ENCODE measurements around the gene MANSC1. TPM values are rescaled to one million over a fixed set of nuclear protein-coding genes. Genes with fewer than 3 reads are reported as not detected.
A peak's percentile ranks its signal among the peaks of the same experiment; 100 is the strongest.

MANSC1 gene
- total RNA-seq, 1 donor from 2014 or later: 2.9 TPM

- no peak for DNase-seq (ENCODE audit: low read depth)
- Histone ChIP-seq H4K20me1 (ENCODE audit: insufficient read depth, low read length) (no peaks in the 10 kb centered on the region), H3K9ac (ENCODE audit: low read length) (no peak overlapping the region), H3K79me2 (ENCODE audit: insufficient read depth, low read length) (no peaks in the 10 kb centered on the region), H3K36me3 (ENCODE audit: insufficient read depth, low read length) (no peaks in the 10 kb centered on the region), H3K9me3 (ENCODE audit: insufficient read depth, low read depth, low read length) (no peaks in the 10 kb centered on the region), H2AFZ (ENCODE audit: low read depth, low read length) (no peak overlapping the region), H3K27me3 (ENCODE audit: insufficient read depth, low read length) (no peaks in the 10 kb centered on the region), H3K4me2 (ENCODE audit: low read length) (no peak overlapping the region), H3K4me1 (ENCODE audit: insufficient read depth, low read length) (peaks cover 8% of the 10 kb centered on the region), H3K4me3 (ENCODE audit: insufficient read depth, low read depth, low read length) (no peak overlapping the region), H3K27ac (ENCODE audit: low read depth, low read length) (no peak overlapping the region)
- Mint-ChIP-seq H3K27me3 (ENCODE audit: low read depth, unreplicated experiment) (peaks cover 2% of the 10 kb centered on the region), H3K9me3 (ENCODE audit: unreplicated experiment) (peaks cover 6% of the 10 kb centered on the region), H3K4me1 (ENCODE audit: low read depth, unreplicated experiment) (peaks cover 8% of the 10 kb centered on the region), H3K27ac (ENCODE audit: unreplicated experiment) (no peak overlapping the region), H3K4me3 (ENCODE audit: unreplicated experiment) (no peak overlapping the region), H3K36me3 (ENCODE audit: low read depth, unreplicated experiment) (no peaks in the 10 kb centered on the region)
- TF ChIP-seq EZH2 (IDR thresholded peaks at IDR 0.05; ENCODE audit: insufficient read depth, low read length) (no peak), CTCF (IDR thresholded peaks at IDR 0.05; ENCODE audit: insufficient read depth, low read depth, low read length) (no peak)
- no peak for FAIRE-seq
Observed at GRCh38 chr12:12286441-12286840, 63.6 kb downstream of the MANSC1 start.

GRCh38 chr12:12282761-12283425 lies 67.1 kb downstream of the MANSC1 start:
- Histone ChIP-seq H3K9me3 (ENCODE audit: insufficient read depth, low read depth, low read length) (no peaks in the 10 kb centered on the region), H3K4me1 (ENCODE audit: insufficient read depth, low read length) (peaks cover 8% of the 10 kb centered on the region), H3K27ac (ENCODE audit: low read depth, low read length) (peak overlapping the region; percentile 60), H3K4me3 (ENCODE audit: insufficient read depth, low read depth, low read length) (no peak overlapping the region), H4K20me1 (ENCODE audit: insufficient read depth, low read length) (no peaks in the 10 kb centered on the region), H3K4me2 (ENCODE audit: low read length) (peak overlapping the region; percentile 62), H3K9ac (ENCODE audit: low read length) (peak overlapping the region; percentile 43), H2AFZ (ENCODE audit: low read depth, low read length) (no peak overlapping the region), H3K36me3 (ENCODE audit: insufficient read depth, low read length) (no peaks in the 10 kb centered on the region), H3K27me3 (ENCODE audit: insufficient read depth, low read length) (no peaks in the 10 kb centered on the region), H3K79me2 (ENCODE audit: insufficient read depth, low read length) (no peaks in the 10 kb centered on the region)
- Mint-ChIP-seq H3K27ac (ENCODE audit: unreplicated experiment) (no peak overlapping the region), H3K9me3 (ENCODE audit: unreplicated experiment) (no peaks in the 10 kb centered on the region), H3K4me1 (ENCODE audit: low read depth, unreplicated experiment) (peaks cover 8% of the 10 kb centered on the region), H3K27me3 (ENCODE audit: low read depth, unreplicated experiment) (peaks cover 2% of the 10 kb centered on the region), H3K4me3 (ENCODE audit: unreplicated experiment) (no peak overlapping the region), H3K36me3 (ENCODE audit: low read depth, unreplicated experiment) (no peaks in the 10 kb centered on the region)
- FAIRE-seq (no peak), DNase-seq (ENCODE audit: low read depth) (peak; percentile 89)
- TF ChIP-seq CTCF (IDR thresholded peaks at IDR 0.05; ENCODE audit: insufficient read depth, low read depth, low read length) (no peak), EZH2 (IDR thresholded peaks at IDR 0.05; ENCODE audit: insufficient read depth, low read length) (no peak)

GRCh38 chr12:12282202-12282601 lies 67.8 kb downstream of the MANSC1 start:
- H3K36me3 Mint-ChIP-seq (ENCODE audit: low read depth, unreplicated experiment): no peaks in the 10 kb centered on the region
- peaks cover 8% of the 10 kb centered on the region for H3K4me1 ChIP-seq (ENCODE audit: insufficient read depth, low read length)
- H4K20me1 ChIP-seq (ENCODE audit: insufficient read depth, low read length): no peaks in the 10 kb centered on the region
- no peaks in the 10 kb centered on the region for H3K9me3 ChIP-seq (ENCODE audit: insufficient read depth, low read depth, low read length)
- H3K27me3 Mint-ChIP-seq (ENCODE audit: low read depth, unreplicated experiment): peaks cover 2% of the 10 kb centered on the region
- no peak overlapping the region for H3K9ac ChIP-seq (ENCODE audit: low read length)
- FAIRE-seq (no peak), DNase-seq (ENCODE audit: low read depth) (no peak)
- H3K27me3 ChIP-seq (ENCODE audit: insufficient read depth, low read length): no peaks in the 10 kb centered on the region
- no peak for TF ChIP-seq CTCF (IDR thresholded peaks at IDR 0.05; ENCODE audit: insufficient read depth, low read depth, low read length)
- TF ChIP-seq EZH2 (IDR thresholded peaks at IDR 0.05; ENCODE audit: insufficient read depth, low read length): no peak
- no peaks in the 10 kb centered on the region for H3K79me2 ChIP-seq (ENCODE audit: insufficient read depth, low read length)
- no peak overlapping the region for H3K4me2 ChIP-seq (ENCODE audit: low read length)
- no peak overlapping the region for H3K27ac ChIP-seq (ENCODE audit: low read depth, low read length)
- H3K4me3 ChIP-seq (ENCODE audit: insufficient read depth, low read depth, low read length): no peak overlapping the region
- no peaks in the 10 kb centered on the region for H3K9me3 Mint-ChIP-seq (ENCODE audit: unreplicated experiment)
- H2AFZ ChIP-seq (ENCODE audit: low read depth, low read length): no peak overlapping the region
- H3K27ac Mint-ChIP-seq (ENCODE audit: unreplicated experiment): no peak overlapping the region
- H3K4me1 Mint-ChIP-seq (ENCODE audit: low read depth, unreplicated experiment): peaks cover 8% of the 10 kb centered on the region
- H3K4me3 Mint-ChIP-seq (ENCODE audit: unreplicated experiment): no peak overlapping the region
- no peaks in the 10 kb centered on the region for H3K36me3 ChIP-seq (ENCODE audit: insufficient read depth, low read length)

Measured in astrocyte (in vitro differentiated cells and primary cell).